Skeletal muscle satellite cell (primary cell): ENCODE measurements around the gene RNF220.

Experiments used
- H3K27me3 ChIP-seq: 2 replicates; pipeline ENCODE4 v1.7.0; 2013; ENCODE audit warnings: low read length; ENCODE audit not compliant: control insufficient read depth, insufficient read depth
- H3K36me3 ChIP-seq: 2 replicates; pipeline ENCODE4 v1.7.0; 2013; ENCODE audit warnings: mild to moderate bottlenecking, control low read depth, low read length; ENCODE audit not compliant: insufficient read depth
- H3K4me1 ChIP-seq: 2 replicates; pipeline ENCODE4 v1.7.0; 2013; ENCODE audit warnings: low read length; ENCODE audit not compliant: control insufficient read depth, insufficient read depth
- H3K4me2 ChIP-seq: 2 replicates; pipeline ENCODE4 v1.7.0; 2013; ENCODE audit warnings: mild to moderate bottlenecking, low read length
- H3K4me3 ChIP-seq: 2 replicates; pipeline ENCODE4 v1.7.0; 2013; ENCODE audit warnings: low read length
- H3K9ac ChIP-seq: 2 replicates; pipeline ENCODE4 v1.7.0; 2013; ENCODE audit warnings: mild to moderate bottlenecking, low read depth, low read length, moderate library complexity
- H3K9me3 ChIP-seq: replicated peaks from 2 replicates; pipeline ENCODE4 v1.7.0; 2013; ENCODE audit warnings: mild to moderate bottlenecking, control low read depth, low read length

Gene RNF220

GRCh38 chr1:44651069-44651468 is 246.0 kb downstream of the RNF220 start:
- Histone ChIP-seq H3K9ac (no peak overlapping the region), H3K9me3 (no peaks in the 10 kb centered on the region), H3K27me3 (no peaks in the 10 kb centered on the region), H3K4me2 (no peak overlapping the region), H3K36me3 (peaks cover 23% of the 10 kb centered on the region), H3K4me1 (peaks cover 9% of the 10 kb centered on the region), H3K4me3 (no peak overlapping the region)

GRCh38 chr1:44652445-44653106 is 247.5 kb downstream of the RNF220 start:
- Histone ChIP-seq H3K4me2 (no peak overlapping the region), H3K27me3 (no peaks in the 10 kb centered on the region), H3K9me3 (no peaks in the 10 kb centered on the region), H3K9ac (no peak overlapping the region), H3K4me3 (no peak overlapping the region), H3K4me1 (no peaks in the 10 kb centered on the region), H3K36me3 (peaks cover 15% of the 10 kb centered on the region)

- H3K4me3 ChIP-seq = no peak overlapping the region
Observed at GRCh38 chr1:44653107-44653964, 248.3 kb downstream of the RNF220 start.

GRCh38 chr1:44654621-44655187 is 249.6 kb downstream of the RNF220 start:
- Histone ChIP-seq H3K4me2 (no peak overlapping the region), H3K9me3 (no peaks in the 10 kb centered on the region), H3K4me1 (no peaks in the 10 kb centered on the region), H3K36me3 (peaks cover 6% of the 10 kb centered on the region), H3K4me3 (no peak overlapping the region), H3K9ac (no peak overlapping the region), H3K27me3 (no peaks in the 10 kb centered on the region)

More at GRCh38 chr1:44653107-44653964, 248.3 kb downstream of the RNF220 start:
- no peaks in the 10 kb centered on the region for H3K4me1 ChIP-seq
- peaks cover 9% of the 10 kb centered on the region for H3K36me3 ChIP-seq
- no peaks in the 10 kb centered on the region for H3K27me3 ChIP-seq
- H3K9me3 ChIP-seq = no peaks in the 10 kb centered on the region
- H3K4me2 ChIP-seq = no peak overlapping the region
- H3K9ac ChIP-seq = no peak overlapping the region

DNA sequence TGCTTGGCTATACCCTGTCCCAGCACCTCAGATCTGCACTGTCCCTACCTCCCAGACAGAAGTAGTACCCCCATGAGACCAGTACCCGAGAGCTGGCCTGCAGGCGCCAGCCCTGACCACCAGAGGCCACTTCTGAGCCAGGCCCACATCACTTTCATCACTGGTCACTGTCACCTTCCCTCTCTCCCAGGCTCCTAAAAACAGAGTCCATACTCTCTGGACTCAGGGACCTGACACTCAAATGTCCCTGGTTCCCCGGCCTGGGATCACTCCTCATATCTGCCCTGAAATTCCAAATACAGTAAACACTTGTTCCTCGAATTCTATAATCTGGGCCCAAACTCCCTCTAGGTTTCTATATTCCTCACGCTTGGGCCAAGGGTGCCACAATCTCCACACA is 250.6 kb downstream of the RNF220 start:
- H3K27me3 ChIP-seq = no peaks in the 10 kb centered on the region
- H3K9ac ChIP-seq = no peak overlapping the region

DNA sequence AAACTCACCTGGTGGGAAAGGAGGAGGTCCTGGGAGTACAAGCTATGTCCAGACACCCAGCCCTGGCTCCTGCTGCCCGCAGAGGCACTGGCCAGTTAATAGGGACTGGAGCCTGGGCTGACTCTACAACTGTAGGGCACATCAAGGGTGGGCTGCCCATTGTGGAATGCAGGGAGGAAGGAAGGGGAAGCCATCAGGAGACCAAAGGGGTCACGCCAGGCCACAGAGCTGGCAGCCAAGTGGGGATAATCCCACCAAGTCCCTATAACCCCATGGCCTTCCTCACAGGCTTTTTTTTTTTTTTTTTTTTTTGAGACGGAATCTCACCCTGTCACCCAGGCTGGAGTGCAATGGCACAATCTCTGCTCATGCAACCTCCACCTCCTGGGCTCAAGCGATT is 254.5 kb downstream of the RNF220 start:
- peaks cover 7% of the 10 kb centered on the region for H3K4me1 ChIP-seq
- H3K4me2 ChIP-seq = no peak overlapping the region
- H3K9me3 ChIP-seq = no peaks in the 10 kb centered on the region
- no peak overlapping the region for H3K4me3 ChIP-seq
- no peak overlapping the region for H3K9ac ChIP-seq
- no peaks in the 10 kb centered on the region for H3K27me3 ChIP-seq
- no peaks in the 10 kb centered on the region for H3K36me3 ChIP-seq

More for the DNA sequence above, 250.6 kb downstream of the RNF220 start:
- H3K36me3 ChIP-seq = peaks cover 1% of the 10 kb centered on the region
- no peak overlapping the region for H3K4me2 ChIP-seq
- no peaks in the 10 kb centered on the region for H3K9me3 ChIP-seq
- H3K4me1 ChIP-seq = peaks cover 7% of the 10 kb centered on the region
- H3K4me3 ChIP-seq = no peak overlapping the region

DNA sequence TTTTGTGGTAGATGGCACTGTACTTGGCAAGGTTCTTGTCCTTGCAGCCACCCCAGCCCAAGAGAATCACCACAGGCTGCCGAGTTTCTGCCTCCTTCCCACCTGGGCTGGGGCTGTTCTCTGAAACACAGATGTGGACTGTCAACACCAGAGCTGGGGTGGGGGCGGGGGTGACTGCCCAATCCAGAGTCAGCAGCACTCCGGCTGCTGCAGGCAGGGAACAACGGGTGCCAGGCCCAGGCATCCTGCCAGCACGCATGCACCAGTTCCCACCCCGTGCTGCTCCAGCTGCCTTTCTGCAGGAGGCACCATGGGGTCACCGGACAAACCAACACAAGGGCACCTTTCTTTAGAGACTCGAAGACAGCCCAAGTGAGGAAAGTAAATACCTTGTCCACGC is 255.1 kb downstream of the RNF220 start:
- H3K4me3 ChIP-seq = no peak overlapping the region
- no peak overlapping the region for H3K9ac ChIP-seq

GRCh38 chr1:44661781-44662682 is 257.0 kb downstream of the RNF220 start:
- Histone ChIP-seq H3K4me2 (no peak overlapping the region), H3K4me1 (peaks cover 7% of the 10 kb centered on the region), H3K4me3 (no peak overlapping the region), H3K27me3 (no peaks in the 10 kb centered on the region), H3K36me3 (no peaks in the 10 kb centered on the region), H3K9ac (no peak overlapping the region), H3K9me3 (no peaks in the 10 kb centered on the region)

More for the DNA sequence above, 255.1 kb downstream of the RNF220 start:
- H3K4me2 ChIP-seq = peak overlapping the region; percentile 6
- H3K36me3 ChIP-seq = no peaks in the 10 kb centered on the region
- no peaks in the 10 kb centered on the region for H3K9me3 ChIP-seq
- no peaks in the 10 kb centered on the region for H3K27me3 ChIP-seq
- H3K4me1 ChIP-seq = peaks cover 7% of the 10 kb centered on the region

GRCh38 chr1:44662683-44663030 is 257.6 kb downstream of the RNF220 start:
- no peaks in the 10 kb centered on the region for H3K9me3 ChIP-seq
- H3K9ac ChIP-seq = no peak overlapping the region
- H3K4me1 ChIP-seq = peaks cover 7% of the 10 kb centered on the region
- no peaks in the 10 kb centered on the region for H3K27me3 ChIP-seq
- no peak overlapping the region for H3K4me2 ChIP-seq
- H3K36me3 ChIP-seq = no peaks in the 10 kb centered on the region
- no peak overlapping the region for H3K4me3 ChIP-seq

- Histone ChIP-seq H3K36me3 (no peaks in the 10 kb centered on the region), H3K27me3 (no peaks in the 10 kb centered on the region), H3K9ac (no peak overlapping the region), H3K4me1 (peaks cover 7% of the 10 kb centered on the region), H3K9me3 (no peaks in the 10 kb centered on the region), H3K4me3 (no peak overlapping the region), H3K4me2 (no peak overlapping the region)
Observed at GRCh38 chr1:44663417-44663816, 258.4 kb downstream of the RNF220 start.
